Epithelial cell of proximal tubule (primary cell): ENCODE data around the gene TOMM70. TPM values are rescaled to one million over a fixed set of nuclear protein-coding genes. Genes with fewer than 3 reads are reported as not detected.
A peak's percentile ranks its signal among the peaks of the same experiment; 100 is the strongest.

Experiments used
- DNase-seq: peaks from one replicate; pipeline ENCODE4 v3.0.0-alpha.2; 2011; ENCODE audit warnings: low read depth
- H3K4me3 ChIP-seq: 2 replicates; pipeline ENCODE4 v1.5.1; 2011; ENCODE audit warnings: low read depth, mild to moderate bottlenecking, low read length
- CTCF ChIP-seq: conservative IDR thresholded peaks from 2 replicates; pipeline ENCODE4 v1.5.1; 2012; ENCODE audit warnings: low read depth, mild to moderate bottlenecking, low read length
- total RNA-seq: library from RNA; depleted of rRNA; stranded (reverse); fragments of >200 nt; gene quantifications from 2 replicates; pipeline ENCODE4 v1.2.3, GENCODE V29; 2015

TOMM70 gene
- total RNA-seq, 1 donor from 2014 or later: 27.5 TPM

- H3K4me3 ChIP-seq: peak overlapping the region; percentile 78
- no peak for TF ChIP-seq CTCF
- no peak for DNase-seq
These were observed 2.0 kb upstream of the TOMM70 start for GRCh38 chr3:100402891-100403290.

- TF ChIP-seq CTCF: no peak
- no peak for DNase-seq
- peak overlapping the region; percentile 78 for H3K4me3 ChIP-seq
These were observed 1.4 kb upstream of the TOMM70 start for GRCh38 chr3:100402256-100402655.

GRCh38 chr3:100401674-100402041 lies 769 bp upstream of the TOMM70 start:
- TF ChIP-seq CTCF: no peak
- H3K4me3 ChIP-seq: peak overlapping the region; percentile 78
- DNase-seq: no peak

GRCh38 chr3:100400419-100400779 lies 490 bp downstream of the TOMM70 start:
- DNase-seq: no peak
- peak overlapping the region; percentile 78 for H3K4me3 ChIP-seq
- no peak for TF ChIP-seq CTCF

GRCh38 chr3:100399341-100400071 lies 1.4 kb downstream of the TOMM70 start:
- DNase-seq: no peak
- no peak for TF ChIP-seq CTCF
- peak overlapping the region; percentile 78 for H3K4me3 ChIP-seq

GRCh38 chr3:100396967-100397366 lies 3.9 kb downstream of the TOMM70 start:
- no peak for TF ChIP-seq CTCF
- no peak for DNase-seq
- no peak overlapping the region for H3K4me3 ChIP-seq
